ENCODE measurements around the gene SWSAP1. TPM values are rescaled to one million over a fixed set of nuclear protein-coding genes. Genes with fewer than 3 reads are reported as not detected.
"Not testable (repeated sequence)": the region's sequence is repeated elsewhere in the genome, so short reads cannot be mapped to it uniquely, and the experiment has no call there.

SWSAP1 gene
- total and polyA plus RNA-seq, 3 experiments from 2014 or later: 2.1 to 7.0 (median 2.2) TPM

- Mint-ChIP-seq H3K27me3 (peaks cover 0 to 2% of the 10 kb centered on the region in 2 donors), H3K27ac (peak overlapping the region; percentile 69 to 97 (median 93)), H3K9me3 (peaks cover 0 to 2% (median 0%) of the 10 kb centered on the region in 5 donors), H3K4me3 (peak overlapping the region; percentile 86 to 99 (median 95)), H3K4me1 (peaks cover 23 to 31% (median 30%) of the 10 kb centered on the region in 3 donors), H3K36me3 (peaks cover 2 to 12% (median 8%) of the 10 kb centered on the region in 3 donors)
- no peaks in the 10 kb centered on the region for H3K36me3 ChIP-seq (ENCODE audit: insufficient read depth, low read length)
- no peak for DNase-seq
- POLR2A ChIA-PET: interaction anchor here (0.7 to 1.8 kb wide), 3 partner anchors 13 to 36 kb away, joined by 3 to 24 read pairs (median 8); partner anchors contain the start of gene SWSAP1
- peaks cover 20% of the 10 kb centered on the region for H3K4me1 ChIP-seq (ENCODE audit: insufficient read depth, low read length)
- no peaks in the 10 kb centered on the region for H3K9me3 ChIP-seq (ENCODE audit: low read length)
- peak overlapping the region; percentile 72 for H3K27ac ChIP-seq (ENCODE audit: low read depth, low read length)
- H3K4me3 ChIP-seq (ENCODE audit: low read length): peak overlapping the region; percentile 85
- CTCF ChIA-PET: interaction anchor here (0.7 to 1.9 kb wide), 2 partner anchors 30 to 138 kb away, joined by 3 to 5 read pairs; partner anchors contain the start of gene SWSAP1
- no peaks in the 10 kb centered on the region for H3K27me3 ChIP-seq (ENCODE audit: insufficient read depth, low read length, poor library complexity, severe bottlenecking)
These were observed 29.2 kb upstream of the SWSAP1 start for GRCh38 chr19:11345122-11345803.

- CTCF ChIA-PET: interaction anchor here (0.7 to 2.8 kb wide), 4 partner anchors 23 to 137 kb away, joined by 3 to 12 read pairs (median 4); partner anchors contain the start of gene SWSAP1
- H3K27me3 Mint-ChIP-seq: peaks cover 0 to 2% of the 10 kb centered on the region in 2 donors
These were observed 28.1 kb upstream of the SWSAP1 start, which contains the start of the genes CCDC159 and TMEM205 for GRCh38 chr19:11346104-11346940. Gene CCDC159 (plus strand): TSS chr19:11346519. CDS start chr19:11346607, 88 bp downstream. Gene TMEM205 (minus strand): TSS chr19:11346268. CDS start chr19:11345619, 649 bp downstream.

GRCh38 chr19:11347546-11348039 is 26.9 kb upstream of the SWSAP1 start:
- H3K27ac Mint-ChIP-seq: peak overlapping the region in 6 of 8 donors; percentile 37 to 97 (median 93)
- no peak overlapping the region for H3K27ac ChIP-seq (ENCODE audit: low read depth, low read length)
- H3K4me1 Mint-ChIP-seq: peaks cover 23 to 31% (median 30%) of the 10 kb centered on the region in 3 donors
- H3K9me3 Mint-ChIP-seq: peaks cover 0 to 2% (median 0%) of the 10 kb centered on the region in 5 donors
- H3K4me1 ChIP-seq (ENCODE audit: insufficient read depth, low read length): peaks cover 20% of the 10 kb centered on the region
- ChIA-PET POLR2A (interaction anchor here (0.5 to 1.8 kb wide), 2 partner anchors 24 to 27 kb away, joined by 3 to 24 read pairs; partner anchors contain the start of gene SWSAP1), CTCF (interaction anchor here (1.3 to 2.8 kb wide), 3 partner anchors 27 to 33 kb away, joined by 3 to 12 read pairs (median 5); partner anchors contain the start of gene SWSAP1)
- no peaks in the 10 kb centered on the region for H3K36me3 ChIP-seq (ENCODE audit: insufficient read depth, low read length)
- peak overlapping the region; percentile 86 to 99 (median 95) for H3K4me3 Mint-ChIP-seq
- H3K27me3 ChIP-seq (ENCODE audit: insufficient read depth, low read length, poor library complexity, severe bottlenecking): no peaks in the 10 kb centered on the region
- H3K9me3 ChIP-seq (ENCODE audit: low read length): no peaks in the 10 kb centered on the region
- H3K4me3 ChIP-seq (ENCODE audit: low read length): no peak overlapping the region
- peaks cover 0 to 2% of the 10 kb centered on the region in 2 donors for H3K27me3 Mint-ChIP-seq
- DNase-seq: no peak
- H3K36me3 Mint-ChIP-seq: peaks cover 2 to 10% (median 8%) of the 10 kb centered on the region in 3 donors

More at GRCh38 chr19:11346104-11346940, 28.1 kb upstream of the SWSAP1 start, which contains the start of the genes CCDC159 and TMEM205:
- H3K27ac Mint-ChIP-seq: peak within 1 kb of the TSS; percentile 69 to 97 (median 93)
- H3K9me3 ChIP-seq (ENCODE audit: low read length): no peaks in the 10 kb centered on the region
- H3K9me3 Mint-ChIP-seq: peaks cover 0 to 2% (median 0%) of the 10 kb centered on the region in 5 donors
- DNase-seq: peak; percentile 98 to 99 (median 98)
- H3K4me3 ChIP-seq (ENCODE audit: low read length): peak within 1 kb of the TSS; percentile 85
- H3K4me1 ChIP-seq (ENCODE audit: insufficient read depth, low read length): peaks cover 20% of the 10 kb centered on the region
- peaks cover 2 to 12% (median 8%) of the 10 kb centered on the region in 3 donors for H3K36me3 Mint-ChIP-seq
- no peaks in the 10 kb centered on the region for H3K36me3 ChIP-seq (ENCODE audit: insufficient read depth, low read length)
- peak within 1 kb of the TSS; percentile 72 for H3K27ac ChIP-seq (ENCODE audit: low read depth, low read length)
- peak within 1 kb of the TSS; percentile 86 to 99 (median 95) for H3K4me3 Mint-ChIP-seq
- no peaks in the 10 kb centered on the region for H3K27me3 ChIP-seq (ENCODE audit: insufficient read depth, low read length, poor library complexity, severe bottlenecking)
- H3K4me1 Mint-ChIP-seq: peaks cover 23 to 31% (median 30%) of the 10 kb centered on the region in 3 donors
- POLR2A ChIA-PET: interaction anchor here (0.7 to 1.8 kb wide), 5 partner anchors 12 to 35 kb away, joined by 3 to 24 read pairs (median 5); partner anchors contain the start of gene SWSAP1

- H3K27me3 ChIP-seq (ENCODE audit: insufficient read depth, low read length, poor library complexity, severe bottlenecking): no peaks in the 10 kb centered on the region
- H3K9me3 ChIP-seq (ENCODE audit: low read length): no peaks in the 10 kb centered on the region
- Mint-ChIP-seq H3K4me1 (peaks cover 23 to 31% (median 30%) of the 10 kb centered on the region in 3 donors), H3K27ac (no peak overlapping the region), H3K27me3 (peaks cover 0 to 4% of the 10 kb centered on the region in 2 donors), H3K9me3 (peaks cover 0 to 2% (median 0%) of the 10 kb centered on the region in 5 donors), H3K36me3 (peaks cover 2 to 8% (median 8%) of the 10 kb centered on the region in 3 donors), H3K4me3 (no peak overlapping the region)
- ChIA-PET POLR2A (no interaction called here), CTCF (no interaction called here)
- DNase-seq: no peak
- H3K4me3 ChIP-seq (ENCODE audit: low read length): no peak overlapping the region
- no peak overlapping the region for H3K27ac ChIP-seq (ENCODE audit: low read depth, low read length)
- no peaks in the 10 kb centered on the region for H3K36me3 ChIP-seq (ENCODE audit: insufficient read depth, low read length)
- peaks cover 20% of the 10 kb centered on the region for H3K4me1 ChIP-seq (ENCODE audit: insufficient read depth, low read length)
These were observed 25.3 kb upstream of the SWSAP1 start for GRCh38 chr19:11349171-11349570.

- H3K27me3 ChIP-seq (ENCODE audit: insufficient read depth, low read length, poor library complexity, severe bottlenecking); H3K27ac ChIP-seq (ENCODE audit: low read depth, low read length); H3K36me3 ChIP-seq (ENCODE audit: insufficient read depth, low read length); DNase-seq; H3K4me1 ChIP-seq (ENCODE audit: insufficient read depth, low read length); H3K4me3 ChIP-seq (ENCODE audit: low read length); POLR2A ChIA-PET; CTCF ChIA-PET; H3K9me3 Mint-ChIP-seq; H3K9me3 ChIP-seq (ENCODE audit: low read length); H3K36me3 Mint-ChIP-seq: not testable (repeated sequence)
- Mint-ChIP-seq H3K4me3 (peak overlapping the region in 3 of 7 donors; percentile 2 to 44 (median 19)), H3K4me1 (peaks cover 7 to 17% (median 11%) of the 10 kb centered on the region in 3 donors), H3K27me3 (peaks cover 11 to 15% of the 10 kb centered on the region in 2 donors), H3K27ac (peak overlapping the region in 2 of 8 donors; percentile 62 to 94)
These were observed 20.4 kb upstream of the SWSAP1 start for GRCh38 chr19:11354102-11354501.

GRCh38 chr19:11355160-11356073 is 19.0 kb upstream of the SWSAP1 start, which contains the start of gene PLPPR2:
Gene PLPPR2 (plus strand): TSS chr19:11355432. CDS start chr19:11357674, 2,242 bp downstream.
- peak; percentile 74 to 83 (median 79) for DNase-seq
- H3K27ac Mint-ChIP-seq: peak within 1 kb of the TSS in 7 of 8 donors; percentile 7 to 94 (median 73)
- H3K4me1 Mint-ChIP-seq: peaks cover 7 to 17% (median 11%) of the 10 kb centered on the region in 3 donors
- Histone ChIP-seq H3K9me3 (ENCODE audit: low read length) (no peaks in the 10 kb centered on the region), H3K4me1 (ENCODE audit: insufficient read depth, low read length) (peaks cover 6% of the 10 kb centered on the region), H3K36me3 (ENCODE audit: insufficient read depth, low read length) (no peaks in the 10 kb centered on the region), H3K4me3 (ENCODE audit: low read length) (peak within 1 kb of the TSS; percentile 3), H3K27me3 (ENCODE audit: insufficient read depth, low read length, poor library complexity, severe bottlenecking) (no peaks in the 10 kb centered on the region), H3K27ac (ENCODE audit: low read depth, low read length) (no peak within 1 kb of the TSS)
- peaks cover 11 to 15% of the 10 kb centered on the region in 2 donors for H3K27me3 Mint-ChIP-seq
- no peaks in the 10 kb centered on the region for H3K9me3 Mint-ChIP-seq
- no peaks in the 10 kb centered on the region for H3K36me3 Mint-ChIP-seq
- H3K4me3 Mint-ChIP-seq: peak within 1 kb of the TSS; percentile 64 to 84 (median 77)
- ChIA-PET POLR2A (no interaction called here), CTCF (no interaction called here)

Measured in CD8-positive, alpha-beta memory T cell (primary cell).